ENCODE results near the gene VPS35L. TPM values are rescaled to one million over a fixed set of nuclear protein-coding genes. Genes with fewer than 3 reads are reported as not detected.

The VPS35L gene
- total and polyA plus RNA-seq, 2 experiments from 2014 or later: 48.0 to 54.6 TPM

DNA sequence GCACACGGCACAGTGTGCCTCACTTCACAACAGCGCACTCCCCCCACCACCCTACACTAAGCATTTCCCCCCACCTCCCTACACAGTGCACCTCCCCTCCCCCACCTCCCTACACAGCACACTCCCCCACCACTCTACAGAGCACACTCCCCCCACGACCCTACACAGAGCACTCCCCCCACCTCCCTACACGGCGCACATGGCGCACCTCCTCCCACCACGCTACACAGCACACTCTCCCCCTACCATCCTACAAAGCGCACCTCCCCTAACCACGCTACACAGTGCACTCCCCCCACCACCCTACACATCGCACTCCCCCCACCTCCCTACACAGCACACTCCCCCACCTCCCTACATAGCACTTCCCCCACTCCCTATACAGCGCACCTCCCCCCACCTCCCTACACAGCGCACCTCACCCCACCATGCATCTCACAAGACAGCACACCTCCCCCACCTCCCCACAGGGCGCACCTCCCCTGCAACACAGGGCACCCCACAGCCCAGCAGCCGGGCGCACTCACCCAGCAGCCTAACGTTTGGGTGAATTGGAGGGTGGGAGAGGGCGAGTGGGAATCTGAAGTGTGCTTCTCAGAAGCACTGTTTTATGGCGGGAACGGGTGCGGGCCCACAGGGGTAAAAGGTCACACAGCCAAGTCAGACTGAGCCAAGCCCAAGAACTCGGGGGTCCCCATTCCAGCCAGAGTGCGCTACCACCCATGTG is 152.2 kb downstream of the VPS35L start:
- no peaks in the 10 kb centered on the region for H3K9me3 Mint-ChIP-seq
- H3K27ac ChIP-seq (ENCODE audit: low read depth): peak overlapping the region; percentile 45; the same call in 1 of the 2 replicates
- DNase-seq (ENCODE audit: low spot score): peak; percentile 47

More for the DNA sequence above, 152.2 kb downstream of the VPS35L start:
- peaks cover 99% of the 10 kb centered on the region for H3K36me3 Mint-ChIP-seq (ENCODE audit: low read depth)
- no peak overlapping the region for H3K4me2 ChIP-seq
- H3K4me3 ChIP-seq: no peak overlapping the region
- peak overlapping the region; percentile 14; the same call in 1 of the 3 replicates for H3K4me3 Mint-ChIP-seq
- H3K4me1 Mint-ChIP-seq: peaks cover 52% of the 10 kb centered on the region
- peaks cover 37% of the 10 kb centered on the region for H3K4me1 ChIP-seq (ENCODE audit: insufficient read depth)
- H3K36me3 ChIP-seq (ENCODE audit: insufficient read depth): peaks cover 38% of the 10 kb centered on the region
- ATAC-seq: peak; percentile 32
- peaks cover 7% of the 10 kb centered on the region; the same call in 1 of the 2 replicates for H3F3A ChIP-seq (replicated peaks; ENCODE audit: low read depth)
- no peak for TF ChIP-seq EZH2phosphoT487 (IDR thresholded peaks at IDR 0.05; ENCODE audit: unreplicated experiment)
- TF ChIP-seq CREB1 (CRISPR knock-in tag; IDR thresholded peaks at IDR 0.05; ENCODE audit: low read depth): no peak
- TF ChIP-seq NANOG (IDR thresholded peaks at IDR 0.05; ENCODE audit: borderline replicate concordance): no peak
- no peak for TF ChIP-seq ZNF462 (CRISPR knock-in tag; IDR thresholded peaks at IDR 0.05)
- TF ChIP-seq, protein P1, sequence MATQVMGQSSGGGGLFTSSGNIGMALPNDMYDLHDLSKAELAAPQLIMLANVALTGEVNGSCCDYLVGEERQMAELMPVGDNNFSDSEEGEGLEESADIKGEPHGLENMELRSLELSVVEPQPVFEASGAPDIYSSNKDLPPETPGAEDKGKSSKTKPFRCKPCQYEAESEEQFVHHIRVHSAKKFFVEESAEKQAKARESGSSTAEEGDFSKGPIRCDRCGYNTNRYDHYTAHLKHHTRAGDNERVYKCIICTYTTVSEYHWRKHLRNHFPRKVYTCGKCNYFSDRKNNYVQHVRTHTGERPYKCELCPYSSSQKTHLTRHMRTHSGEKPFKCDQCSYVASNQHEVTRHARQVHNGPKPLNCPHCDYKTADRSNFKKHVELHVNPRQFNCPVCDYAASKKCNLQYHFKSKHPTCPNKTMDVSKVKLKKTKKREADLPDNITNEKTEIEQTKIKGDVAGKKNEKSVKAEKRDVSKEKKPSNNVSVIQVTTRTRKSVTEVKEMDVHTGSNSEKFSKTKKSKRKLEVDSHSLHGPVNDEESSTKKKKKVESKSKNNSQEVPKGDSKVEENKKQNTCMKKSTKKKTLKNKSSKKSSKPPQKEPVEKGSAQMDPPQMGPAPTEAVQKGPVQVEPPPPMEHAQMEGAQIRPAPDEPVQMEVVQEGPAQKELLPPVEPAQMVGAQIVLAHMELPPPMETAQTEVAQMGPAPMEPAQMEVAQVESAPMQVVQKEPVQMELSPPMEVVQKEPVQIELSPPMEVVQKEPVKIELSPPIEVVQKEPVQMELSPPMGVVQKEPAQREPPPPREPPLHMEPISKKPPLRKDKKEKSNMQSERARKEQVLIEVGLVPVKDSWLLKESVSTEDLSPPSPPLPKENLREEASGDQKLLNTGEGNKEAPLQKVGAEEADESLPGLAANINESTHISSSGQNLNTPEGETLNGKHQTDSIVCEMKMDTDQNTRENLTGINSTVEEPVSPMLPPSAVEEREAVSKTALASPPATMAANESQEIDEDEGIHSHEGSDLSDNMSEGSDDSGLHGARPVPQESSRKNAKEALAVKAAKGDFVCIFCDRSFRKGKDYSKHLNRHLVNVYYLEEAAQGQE (IDR thresholded peaks at IDR 0.05; ENCODE audit: unreplicated experiment): no peak
- TF ChIP-seq ZNF114 (CRISPR knock-in tag; IDR thresholded peaks at IDR 0.05): no peak
- no peak for TF ChIP-seq EZH2 (IDR thresholded peaks at IDR 0.05; ENCODE audit: low read depth, unreplicated experiment)
- TF ChIP-seq ETS1 (IDR thresholded peaks at IDR 0.05): no peak
- no peak for TF ChIP-seq STAT1 (IDR thresholded peaks at IDR 0.05; ENCODE audit: unreplicated experiment)
- TF ChIP-seq ZNF331 (CRISPR knock-in tag; IDR thresholded peaks at IDR 0.05; ENCODE audit: low read depth): no peak
- no peak for TF ChIP-seq JUNB (IDR thresholded peaks at IDR 0.05; ENCODE audit: unreplicated experiment)
- TF ChIP-seq, protein P2, sequence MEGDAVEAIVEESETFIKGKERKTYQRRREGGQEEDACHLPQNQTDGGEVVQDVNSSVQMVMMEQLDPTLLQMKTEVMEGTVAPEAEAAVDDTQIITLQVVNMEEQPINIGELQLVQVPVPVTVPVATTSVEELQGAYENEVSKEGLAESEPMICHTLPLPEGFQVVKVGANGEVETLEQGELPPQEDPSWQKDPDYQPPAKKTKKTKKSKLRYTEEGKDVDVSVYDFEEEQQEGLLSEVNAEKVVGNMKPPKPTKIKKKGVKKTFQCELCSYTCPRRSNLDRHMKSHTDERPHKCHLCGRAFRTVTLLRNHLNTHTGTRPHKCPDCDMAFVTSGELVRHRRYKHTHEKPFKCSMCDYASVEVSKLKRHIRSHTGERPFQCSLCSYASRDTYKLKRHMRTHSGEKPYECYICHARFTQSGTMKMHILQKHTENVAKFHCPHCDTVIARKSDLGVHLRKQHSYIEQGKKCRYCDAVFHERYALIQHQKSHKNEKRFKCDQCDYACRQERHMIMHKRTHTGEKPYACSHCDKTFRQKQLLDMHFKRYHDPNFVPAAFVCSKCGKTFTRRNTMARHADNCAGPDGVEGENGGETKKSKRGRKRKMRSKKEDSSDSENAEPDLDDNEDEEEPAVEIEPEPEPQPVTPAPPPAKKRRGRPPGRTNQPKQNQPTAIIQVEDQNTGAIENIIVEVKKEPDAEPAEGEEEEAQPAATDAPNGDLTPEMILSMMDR (conservative IDR thresholded peaks at IDR 0.05; ENCODE audit: low read depth in 2 of 2): no peak
- TF ChIP-seq POLR2AphosphoS5 (IDR thresholded peaks at IDR 0.05; ENCODE audit: low read depth): no peak
- H3K27me3 ChIP-seq (ENCODE audit: insufficient read depth): no peaks in the 10 kb centered on the region
- H3K79me2 ChIP-seq (replicated peaks; ENCODE audit: insufficient read depth): peaks cover 76% of the 10 kb centered on the region
- no peak overlapping the region for H3K27ac Mint-ChIP-seq
- peaks cover 54% of the 10 kb centered on the region for H4K20me1 ChIP-seq (replicated peaks; ENCODE audit: insufficient read depth)
- no peak overlapping the region for H2AFZ ChIP-seq
- H3K9me2 ChIP-seq (ENCODE audit: insufficient read depth): no peaks in the 10 kb centered on the region
- H3K27me3 Mint-ChIP-seq (ENCODE audit: insufficient read depth, low read depth, poor library complexity): peaks cover 24% of the 10 kb centered on the region
